Motor neuron (in vitro differentiated cells): ENCODE measurements around the gene LRPAP1. TPM values are rescaled to one million over a fixed set of nuclear protein-coding genes. Genes with fewer than 3 reads are reported as not detected.
"Not testable (repeated sequence)": the region's sequence is repeated elsewhere in the genome, so short reads cannot be mapped to it uniquely, and the experiment has no call there.

Experiments
- ATAC-seq, 8 experiments: fragments of 200-7000 bp; cut with Tn5 transposase; replicated peaks in 6 of 8; 2 replicates each; pipeline ENCODE4 v1.8.0; 2021; ENCODE audit warnings: mild to moderate bottlenecking in 8 of 8, moderate library complexity in 8 of 8
- H3K27ac ChIP-seq, 2 donors: fragments of 250-450 bp; sonication (Bioruptor Pico); 2 replicates each; pipeline ENCODE4 v1.9.0; 2021; ENCODE audit warnings: antibody characterized with exemption in 2 of 2, mild to moderate bottlenecking in 2 of 2, moderate library complexity in 1 of 2
- H3K4me1 ChIP-seq, 2 donors: fragments of 250-450 bp; sonication (Bioruptor Pico); replicated peaks in 1 of 2; 2 replicates each; pipeline ENCODE4 v1.6.1; 2021; ENCODE audit warnings: antibody characterized with exemption in 2 of 2, mild to moderate bottlenecking in 2 of 2, moderate library complexity in 1 of 2
- H3K4me3 ChIP-seq, 5 donors: fragments of 250-450 bp; sonication (Bioruptor Pico); 2 replicates each; pipeline ENCODE4 v1.9.0; 2021; ENCODE audit warnings: antibody characterized with exemption in 5 of 5, mild to moderate bottlenecking in 5 of 5, moderate library complexity in 4 of 5
- WGBS, 10 experiments: fragments of 450-650 bp; shearing (Covaris generic); methylation state at CpG; one replicate each; pipeline ENCODE4 v1.0.0; 2022; 5-methylcytosine and 5-hydroxymethylcytosine counted together
- in situ Hi-C, 9 experiments: fragments of 400-800 bp; cut with MboI; loops; one replicate each; pipeline ENCODE4 v1.15.0; 2021; ENCODE audit warnings: low sequenced_read_pairs in 9 of 9, low pct_unique_long_range_greater_than_20kb in 2 of 9; ENCODE audit not compliant: unreplicated experiment in 9 of 9
- total RNA-seq, 8 experiments: library from RNA; unstranded; fragments of 300-600 nt; gene quantifications; 2 replicates each; pipeline versions ENCODE4 v1.2.3 to v1.2.4, GENCODE V29; 2022

LRPAP1 gene
- total RNA-seq, 8 experiments from 2014 or later: 49.8 to 389 (median 96.9) TPM

GRCh38 chr4:3462790-3463415 is 69.3 kb downstream of the LRPAP1 start, which contains the start of gene DOK7:
Gene DOK7, plus strand, starts transcription at chr4:3463306. Its CDS starts 70 bp downstream, at chr4:3463376.
- ATAC-seq: peak; percentile 57 to 85 (median 75)
- H3K4me3 ChIP-seq: peak within 1 kb of the TSS in 2 of 5 donors; percentile 3 to 8

DNA sequence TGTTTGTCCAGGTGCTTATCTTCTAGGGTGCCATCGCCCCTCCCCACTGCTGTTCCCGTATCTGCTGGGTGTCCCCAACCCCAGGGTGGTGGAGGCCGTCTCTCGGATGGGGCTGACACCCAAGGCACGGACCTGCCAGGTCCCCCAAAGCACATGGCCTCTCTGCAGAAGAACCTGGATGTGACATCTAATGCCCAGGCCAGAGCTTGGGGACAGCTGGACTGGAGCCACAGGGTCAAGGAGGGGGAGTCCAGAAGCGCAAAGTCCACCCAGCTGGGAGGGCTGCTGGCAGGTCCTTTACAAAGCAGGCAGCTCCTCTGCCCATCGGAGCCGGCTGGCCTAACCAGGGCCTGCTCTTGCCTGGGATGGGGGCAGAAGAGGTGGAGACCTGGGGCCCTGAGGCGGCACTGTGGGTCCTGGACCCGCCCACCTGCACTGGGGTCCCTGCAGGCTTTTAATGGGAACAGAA is 69.9 kb downstream of the LRPAP1 start:
- in situ Hi-C loops: no loop called here
- Histone ChIP-seq H3K4me3 (no peak overlapping the region), H3K4me1 (peaks cover 16 to 29% of the 10 kb centered on the region in 2 donors), H3K27ac (no peak overlapping the region)
- peak in 4 of 8 experiments; percentile 1 to 6 (median 2) for ATAC-seq
- WGBS, 10 experiments: no CpG with 5 or more reads among the region's 10 CpGs

More at GRCh38 chr4:3462790-3463415, 69.3 kb downstream of the LRPAP1 start, which contains the start of gene DOK7:
- peaks cover 19 to 29% of the 10 kb centered on the region in 2 donors for H3K4me1 ChIP-seq
- WGBS, 10 experiments: 40% methylated on average over 1 of the region's 44 CpGs; no CpG with 5 or more reads in 9 of the 10 experiments
- in situ Hi-C loops: no loop called here
- no peak within 1 kb of the TSS for H3K27ac ChIP-seq

DNA sequence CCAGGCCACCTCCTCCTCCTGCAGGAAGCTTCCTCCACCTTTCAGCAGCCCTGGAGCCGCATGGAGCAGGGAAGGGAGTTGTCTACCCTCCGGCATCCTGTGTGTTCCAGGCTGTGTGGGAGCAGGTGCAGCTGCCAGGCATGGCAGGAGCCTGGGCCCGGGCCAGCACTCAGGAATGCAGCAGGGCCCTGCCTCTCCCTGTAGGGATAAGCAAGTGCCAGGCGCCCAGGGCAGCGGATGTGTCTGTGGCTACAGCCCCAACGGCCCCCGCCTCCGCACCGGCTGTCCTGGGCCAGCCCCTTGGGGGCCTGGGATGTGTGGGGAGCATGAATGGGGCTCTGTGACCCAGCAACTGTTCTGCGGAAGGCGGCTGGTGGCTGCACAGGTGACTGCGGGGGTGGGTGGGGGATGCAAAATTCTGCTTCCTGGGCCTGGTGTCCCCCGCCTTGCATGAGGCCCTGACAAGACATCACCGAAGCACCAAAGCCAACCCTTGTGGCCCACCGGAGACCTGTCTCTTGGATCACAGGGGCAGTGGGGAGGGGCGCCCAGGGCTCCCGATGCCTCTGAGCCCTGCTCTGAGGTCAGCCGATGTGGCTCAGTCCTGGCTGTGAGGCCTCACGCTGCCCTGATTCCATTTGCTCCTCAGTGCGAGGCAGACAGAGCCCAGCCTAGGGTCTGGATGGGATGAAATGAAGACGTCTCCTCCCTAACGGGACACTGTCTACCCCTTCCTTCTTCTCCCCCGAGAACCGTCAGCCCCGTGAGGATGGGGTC is 70.5 kb downstream of the LRPAP1 start:
- ATAC-seq: peak in 5 of 8 experiments; percentile 24 to 72 (median 31)
- in situ Hi-C loops: no loop called here
- Histone ChIP-seq H3K4me1 (peaks cover 11 to 25% of the 10 kb centered on the region in 2 donors), H3K4me3 (no peak overlapping the region), H3K27ac (no peak overlapping the region)
- WGBS, 10 experiments: 69 to 80% (median 70%) methylated on average over 1 to 8 of the region's 25 CpGs; no CpG with 5 or more reads in 7 of the 10 experiments

- H3K4me1 ChIP-seq: peaks cover 11 to 24% of the 10 kb centered on the region in 2 donors
- WGBS, 10 experiments: 0 to 83% (median 80%) methylated on average over 1 to 4 of the region's 5 CpGs; no CpG with 5 or more reads in 5 of the 10 experiments
- no peak overlapping the region for H3K27ac ChIP-seq
- in situ Hi-C loops: no loop called here
- no peak for ATAC-seq
- no peak overlapping the region for H3K4me3 ChIP-seq
These were observed 71.3 kb downstream of the LRPAP1 start for GRCh38 chr4:3460926-3461325.

- ATAC-seq, in situ Hi-C loops, H3K27ac ChIP-seq, H3K4me3 ChIP-seq: not testable (repeated sequence)
- peaks cover 11 to 20% of the 10 kb centered on the region in 2 donors for H3K4me1 ChIP-seq
- WGBS, 10 experiments: 25 to 100% (median 48%) methylated on average over 1 to 4 of the region's 5 CpGs; no CpG with 5 or more reads in 5 of the 10 experiments
These were observed 73.1 kb downstream of the LRPAP1 start for GRCh38 chr4:3459156-3459555.

- WGBS, 10 experiments: 47 to 83% (median 67%) methylated on average over 1 to 4 of the region's 6 CpGs; no CpG with 5 or more reads in 5 of the 10 experiments
- in situ Hi-C loops: no loop called here
These were observed 73.9 kb downstream of the LRPAP1 start for GRCh38 chr4:3458371-3458770.

DNA sequence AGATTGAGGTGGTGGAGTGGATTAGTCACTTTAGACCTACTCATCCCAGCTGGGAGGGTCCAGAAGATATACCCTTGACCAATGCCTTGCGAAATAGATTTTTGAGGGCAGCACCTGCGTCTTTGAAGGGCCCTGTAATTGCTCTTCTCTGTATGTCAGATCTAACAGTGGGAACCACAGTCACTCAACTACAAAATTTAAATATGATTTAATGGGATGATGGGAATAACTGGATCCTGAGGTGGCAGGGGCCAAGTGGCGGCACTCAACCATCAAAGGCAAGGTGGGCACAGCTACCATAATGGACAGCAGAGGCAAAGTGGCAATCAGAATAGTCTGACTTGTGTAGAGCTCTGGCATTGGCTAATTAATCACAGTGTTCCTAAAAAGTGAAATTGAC is 76.6 kb downstream of the LRPAP1 start:
- ATAC-seq, H3K4me3 ChIP-seq, in situ Hi-C loops, H3K27ac ChIP-seq, H3K4me1 ChIP-seq: not testable (repeated sequence)
- 0 to 88% (median 56%) methylated on average over 1 to 3 of the region's 3 CpGs; no CpG with 5 or more reads in 3 of the 10 experiments for WGBS, 10 experiments

More at GRCh38 chr4:3458371-3458770, 73.9 kb downstream of the LRPAP1 start:
- peaks cover 8 to 14% of the 10 kb centered on the region in 2 donors for H3K4me1 ChIP-seq
- no peak for ATAC-seq
- no peak overlapping the region for H3K4me3 ChIP-seq
- H3K27ac ChIP-seq: no peak overlapping the region

Other genes with a start within 250 kb of the LRPAP1 start
- 10 to 100 TPM; 11.8 to 38.3 (median 26.2) TPM for gene RGS12, start 239.4 kb downstream of the LRPAP1 start, total RNA-seq
- 1 to 10 TPM in 5 of 8 experiments, under 1 TPM in 1, not detected in 2; 0.42 to 2.5 (median 1.8) TPM for gene HGFAC, start 90.5 kb downstream of the LRPAP1 start, total RNA-seq
- gene DOK7, start 69.1 kb downstream of the LRPAP1 start, total RNA-seq: 1 to 10 TPM in 3 of 8 experiments, under 1 TPM in 5; 0.27 to 2.0 (median 0.62) TPM
- 1 to 10 TPM in 5 of 8 experiments, under 1 TPM in 3; 0.24 to 6.9 (median 2.6) TPM for gene ADRA2C, start 234.0 kb upstream of the LRPAP1 start, total RNA-seq